NCI-H510A (cell line): ENCODE measurements around the gene ICAM5.

ENCODE experiments used
- DNase-seq: peaks from one replicate; lab custom pipeline; 2025; lab: John Stamatoyannopoulos, UW

Gene ICAM5

DNA sequence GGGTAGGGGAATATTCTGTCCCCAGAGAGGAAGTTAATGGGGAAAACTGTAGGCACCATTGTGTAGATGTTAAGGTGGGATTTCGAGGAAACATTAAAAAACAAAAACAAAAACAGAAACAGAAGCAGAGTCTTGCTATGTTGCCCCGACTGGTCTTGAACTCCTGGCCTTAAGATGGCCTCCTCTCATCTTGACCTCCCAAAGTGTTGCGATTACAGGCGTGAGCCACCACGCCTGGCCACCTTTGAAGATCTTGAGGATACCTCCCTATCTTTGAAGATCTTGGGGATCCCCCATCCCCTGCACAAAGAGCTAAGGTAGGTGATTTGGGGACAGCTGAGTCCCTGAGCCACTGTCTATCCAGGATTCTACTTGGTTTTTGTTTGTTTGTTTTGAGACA is 50.2 kb downstream of the ICAM5 start:
- DNase-seq = no peak

DNA sequence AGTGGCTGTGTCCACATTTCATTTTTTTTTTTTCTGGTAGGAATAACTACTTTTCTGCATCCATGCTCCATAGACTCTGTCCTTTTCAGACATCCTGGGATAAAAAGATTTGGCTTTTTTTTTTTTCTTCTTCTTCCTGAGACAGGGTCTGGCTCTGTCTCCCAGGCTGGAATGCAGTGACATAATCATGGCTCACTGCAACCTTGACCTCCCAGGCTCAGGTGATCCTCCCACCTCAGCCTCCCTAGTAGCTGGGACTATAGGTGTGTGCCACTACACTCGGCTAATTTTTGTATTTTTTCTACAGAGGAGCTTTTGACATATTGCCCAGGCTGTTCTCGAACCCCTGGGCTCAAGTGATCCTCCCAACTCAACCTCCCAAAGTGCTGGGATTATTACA is 53.7 kb downstream of the ICAM5 start:
- DNase-seq = no peak

- DNase-seq = no peak
Measured at GRCh38 chr19:10344780-10345179, 55.0 kb downstream of the ICAM5 start.
